Lower lobe of right lung (tissue), 2 donors: ENCODE results near the gene ZFYVE28. TPM values are rescaled to one million over a fixed set of nuclear protein-coding genes. Genes with fewer than 3 reads are reported as not detected.
A peak's percentile ranks its signal among the peaks of the same experiment; 100 is the strongest.

ENCODE experiments used
- ATAC-seq, 2 donors: fragments of 200-7000 bp; cut with Tn5 transposase; one replicate each; pipeline ENCODE4 v1.9.1; 2020 to 2022; ENCODE audit warnings: mild to moderate bottlenecking in 2 of 2, moderate library complexity in 2 of 2
- DNase-seq: peaks from one replicate; pipeline ENCODE4 v3.0.0-alpha.2; 2020
- H3K27ac ChIP-seq: fragments of 200-600 bp; one replicate; pipeline ENCODE4 v1.8.0; 2022
- H3K27me3 ChIP-seq: fragments of 200-600 bp; one replicate; pipeline ENCODE4 v1.8.0; 2022; ENCODE audit warnings: low read depth
- H3K36me3 ChIP-seq: fragments of 200-600 bp; one replicate; pipeline ENCODE4 v1.8.0; 2022; ENCODE audit warnings: mild to moderate bottlenecking
- H3K4me1 ChIP-seq: fragments of 200-600 bp; one replicate; pipeline ENCODE4 v1.8.0; 2022
- H3K4me3 ChIP-seq: fragments of 200-600 bp; one replicate; pipeline ENCODE4 v1.8.0; 2022; ENCODE audit warnings: mild to moderate bottlenecking
- H3K9me3 ChIP-seq: fragments of 200-600 bp; one replicate; pipeline ENCODE4 v1.8.0; 2022
- CTCF ChIP-seq: fragments of 200-600 bp; IDR thresholded peaks from one replicate; pipeline ENCODE4 v1.8.0; 2022; ENCODE audit warnings: antibody characterized with exemption, mild to moderate bottlenecking
- intact Hi-C: fragments of 100-400 bp; cut with DNase I; formaldehyde crosslinking; loops from one replicate; pipeline ENCODE4 v1.11.0; 2022
- total RNA-seq: library from RNA; stranded (reverse); fragmentation: NEBNext Ultra II Directional; extraction: Animal tissue kit (Norgen Biotek cat#: 25700); gene quantifications from one replicate; pipeline ENCODE4 v1.2.1, GENCODE V29; 2021
- donor health status: DM: no; HTN: yes; CAD: no; lungs with severe emphysema.

ZFYVE28 gene
- total RNA-seq, 1 donor from 2014 or later = 12.9 TPM

GRCh38 chr4:2423066-2423465, 4.6 kb upstream of the ZFYVE28 start:
- Histone ChIP-seq H3K9me3 (no peaks in the 10 kb centered on the region), H3K4me3 (no peak overlapping the region), H3K36me3 (no peaks in the 10 kb centered on the region), H3K27ac (no peak overlapping the region), H3K27me3 (peaks cover 26% of the 10 kb centered on the region), H3K4me1 (peaks cover 7% of the 10 kb centered on the region)
- DNase-seq (no peak), ATAC-seq (no peak)
- intact Hi-C loops = no loop called here
- TF ChIP-seq CTCF = no peak

GRCh38 chr4:2421928-2422327, 3.5 kb upstream of the ZFYVE28 start:
- Histone ChIP-seq H3K27me3 (peaks cover 20% of the 10 kb centered on the region), H3K4me1 (peaks cover 15% of the 10 kb centered on the region), H3K36me3 (no peaks in the 10 kb centered on the region), H3K27ac (no peak overlapping the region), H3K9me3 (no peaks in the 10 kb centered on the region), H3K4me3 (no peak overlapping the region)
- no peak for TF ChIP-seq CTCF
- intact Hi-C loops = no loop called here
- DNase-seq (no peak), ATAC-seq (no peak)

- Histone ChIP-seq H3K9me3 (no peaks in the 10 kb centered on the region), H3K4me3 (no peak overlapping the region), H3K27ac (no peak overlapping the region), H3K36me3 (no peaks in the 10 kb centered on the region), H3K4me1 (peaks cover 27% of the 10 kb centered on the region), H3K27me3 (peaks cover 25% of the 10 kb centered on the region)
- DNase-seq = peak; percentile 61
- TF ChIP-seq CTCF = no peak
- intact Hi-C loops = no loop called here
- no peak for ATAC-seq
These were observed 1.4 kb upstream of the ZFYVE28 start for GRCh38 chr4:2419814-2420213.

- no peak for TF ChIP-seq CTCF
- Histone ChIP-seq H3K9me3 (no peaks in the 10 kb centered on the region), H3K4me3 (peak within 1 kb of the TSS; percentile 71), H3K4me1 (peaks cover 35% of the 10 kb centered on the region), H3K27ac (peak within 1 kb of the TSS; percentile 59), H3K27me3 (peaks cover 25% of the 10 kb centered on the region), H3K36me3 (no peaks in the 10 kb centered on the region)
- ATAC-seq (peak; percentile 97 to 98), DNase-seq (peak; percentile 99)
- intact Hi-C loops = no loop called here
These were observed 466 bp upstream of the ZFYVE28 start, which contains the start of gene CFAP99 for GRCh38 chr4:2418650-2419571. TSS of gene CFAP99 (plus strand) at chr4:2418955.

- Histone ChIP-seq H3K4me1 (peaks cover 52% of the 10 kb centered on the region), H3K9me3 (no peaks in the 10 kb centered on the region), H3K36me3 (no peaks in the 10 kb centered on the region), H3K27ac (peak overlapping the region; percentile 80), H3K27me3 (peaks cover 20% of the 10 kb centered on the region), H3K4me3 (peak overlapping the region; percentile 71)
- ATAC-seq = no peak
- TF ChIP-seq CTCF = no peak
- intact Hi-C loops = no loop called here
- peak; percentile 47 for DNase-seq
These were observed 1.1 kb downstream of the ZFYVE28 start for GRCh38 chr4:2417226-2417764.
